GM12891 (cell line): ENCODE measurements around the gene SPG21.

ENCODE experiments used
- DNase-seq: peaks from one replicate; pipeline ENCODE4 v3.0.0; 2011; ENCODE audit warnings: low spot score; ENCODE audit not compliant: insufficient read length
- FAIRE-seq: peaks from 2 replicates; lab custom pipeline; 2011; peaks lifted over from hg19 to GRCh38; lab: Jason Lieb, UNC
- PAX5 ChIP-seq: IDR thresholded peaks from 2 replicates; pipeline ENCODE4 v1.6.1; 2011; ENCODE audit warnings: low read length, moderate library complexity, mild to moderate bottlenecking; ENCODE audit not compliant: insufficient read depth, severe bottlenecking
- POLR2A ChIP-seq: IDR thresholded peaks from 2 replicates; pipeline ENCODE4 v1.6.1; 2011; ENCODE audit warnings: low read depth, low read length, control low read depth
- POLR2AphosphoS5 ChIP-seq: IDR thresholded peaks from 2 replicates; pipeline ENCODE4 v1.6.1; 2011; ENCODE audit warnings: low read depth, low read length, control low read depth
- POU2F2 ChIP-seq: IDR thresholded peaks from 2 replicates; pipeline ENCODE4 v1.6.1; 2011; ENCODE audit warnings: low read depth, mild to moderate bottlenecking, control low read depth, low read length, moderate library complexity
- SPI1 ChIP-seq: IDR thresholded peaks from 2 replicates; pipeline ENCODE4 v1.6.1; 2011; ENCODE audit warnings: low read depth, low read length, control low read depth
- TAF1 ChIP-seq: IDR thresholded peaks from 2 replicates; pipeline ENCODE4 v1.6.1; 2011; ENCODE audit warnings: low read depth, low read length, control low read depth

Gene SPG21

DNA sequence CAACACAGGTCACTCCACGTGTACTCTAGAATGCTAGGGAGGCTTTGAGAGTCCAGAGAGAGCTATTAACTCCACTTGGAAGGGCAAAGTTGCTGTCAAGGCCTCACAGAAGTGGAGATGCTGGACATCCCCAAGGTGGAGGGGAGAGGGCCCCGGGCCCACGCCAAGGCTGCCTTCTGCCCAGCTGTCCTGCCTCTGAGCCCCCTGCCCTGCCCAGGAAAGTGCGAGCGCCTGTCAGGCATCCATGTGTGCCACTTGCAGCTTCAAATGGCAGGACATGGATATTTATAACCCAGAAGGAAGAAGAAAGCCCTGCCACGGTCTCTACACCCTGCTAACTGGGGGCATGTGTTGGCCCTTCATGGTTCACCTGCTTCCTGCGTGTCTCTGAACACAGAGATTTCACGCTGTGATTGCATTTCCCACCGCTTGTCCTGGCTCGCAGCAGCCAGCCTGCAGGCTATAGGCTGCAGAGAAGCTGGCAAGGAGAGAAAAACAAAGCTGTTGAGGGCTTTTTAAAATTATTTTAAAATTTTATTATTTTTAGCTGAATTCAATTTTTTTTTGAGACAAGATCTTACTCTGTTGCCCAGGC, 61.0 kb downstream of the SPG21 start:
- TF ChIP-seq TAF1 (no peak), POLR2AphosphoS5 (no peak), SPI1 (no peak), PAX5 (no peak), POLR2A (no peak), POU2F2 (no peak)
- DNase-seq, result no peak
- FAIRE-seq, result peak; percentile 38

DNA sequence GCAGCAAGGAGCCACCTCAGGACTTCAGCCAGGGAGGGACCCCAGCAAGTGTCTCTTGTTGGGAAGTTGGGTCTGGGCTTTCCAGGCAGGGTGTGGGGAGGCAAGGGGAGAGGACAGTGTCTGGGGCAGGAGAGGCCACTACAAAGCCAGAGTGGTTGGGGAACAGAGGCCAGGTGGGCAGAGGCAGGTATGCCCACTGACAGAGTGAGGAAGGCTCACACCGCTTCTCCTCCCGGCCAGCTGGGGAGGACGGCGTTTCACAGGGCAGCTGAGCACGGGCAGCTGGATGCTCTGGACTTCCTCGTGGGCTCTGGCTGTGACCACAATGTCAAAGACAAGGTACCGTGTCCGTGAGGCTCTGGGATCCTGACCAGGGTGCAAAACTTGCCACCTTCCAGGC, 63.1 kb downstream of the SPG21 start:
- no peak for TF ChIP-seq POU2F2
- no peak for TF ChIP-seq POLR2A
- no peak for TF ChIP-seq TAF1
- no peak for TF ChIP-seq PAX5
- FAIRE-seq, result no peak
- no peak for DNase-seq

DNA sequence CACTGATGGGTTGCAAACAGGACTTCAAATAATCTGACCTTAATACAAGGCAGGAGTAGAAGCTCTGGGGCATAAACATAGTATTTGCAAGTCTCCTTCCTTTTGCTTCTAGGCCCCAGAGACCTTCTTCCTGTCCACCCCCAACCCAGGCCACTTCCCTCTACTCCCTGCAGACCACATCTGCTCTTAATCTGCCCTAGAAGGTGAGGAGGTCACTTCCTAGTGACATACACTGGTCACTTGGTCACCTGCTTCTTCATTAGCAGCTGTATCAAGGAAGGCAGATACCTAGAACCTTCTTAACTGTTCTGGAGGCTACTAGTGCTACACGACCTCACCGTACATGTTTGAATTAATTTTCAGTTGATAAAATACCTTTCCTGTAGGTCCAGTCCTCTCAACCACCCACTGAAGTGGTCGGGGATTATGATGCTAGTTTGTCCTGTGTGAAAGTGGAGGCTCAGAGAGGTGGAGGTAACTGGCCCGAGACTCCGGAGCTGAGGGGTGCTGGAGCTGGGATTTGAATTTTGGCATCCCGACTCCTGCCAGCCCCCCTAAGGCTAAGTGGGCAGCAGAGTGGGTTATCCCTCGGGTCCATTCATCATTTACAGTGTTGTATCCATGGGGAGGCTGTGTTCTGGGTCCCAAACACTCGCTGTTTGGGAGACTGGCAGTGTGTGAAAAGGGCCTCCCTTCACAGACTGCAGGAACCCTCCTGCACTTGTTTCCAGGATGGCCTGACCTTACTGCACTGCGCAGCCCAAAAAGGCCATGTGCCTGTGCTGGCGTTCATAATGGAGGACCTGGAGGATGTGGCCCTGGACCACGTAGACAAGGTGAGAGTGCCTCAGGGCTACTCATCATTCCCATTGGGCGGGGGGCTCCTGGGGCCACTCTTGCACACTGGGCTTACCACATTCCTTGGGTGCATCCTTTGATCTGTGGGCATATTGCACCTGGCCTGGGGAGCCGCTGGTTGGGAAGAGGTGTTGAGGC, 64.1 kb downstream of the SPG21 start:
- DNase-seq (no peak), FAIRE-seq (no peak)
- TF ChIP-seq PAX5 (no peak), POU2F2 (no peak), SPI1 (no peak), POLR2AphosphoS5 (no peak), TAF1 (no peak), POLR2A (no peak)

DNA sequence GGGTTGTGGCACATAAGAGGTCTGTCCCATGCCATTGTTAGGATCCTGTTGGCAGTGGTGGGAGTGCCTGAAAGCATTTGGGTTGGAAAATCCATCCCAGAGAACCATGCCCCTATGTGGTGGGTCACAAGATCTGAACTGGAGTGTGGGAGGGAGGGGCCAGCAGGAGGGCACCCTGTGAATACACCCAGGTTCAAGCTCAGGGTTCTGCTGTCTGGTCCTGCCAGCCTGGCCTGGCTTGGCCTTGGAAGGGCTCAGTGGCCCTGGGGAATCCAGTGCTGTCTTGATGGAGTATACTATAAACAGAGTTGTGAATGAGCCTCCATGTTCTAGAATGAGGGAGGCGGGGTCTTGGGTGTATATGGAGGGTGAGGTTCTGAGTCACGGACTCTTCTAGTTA, 66.2 kb downstream of the SPG21 start:
- DNase-seq (no peak), FAIRE-seq (no peak)
- TF ChIP-seq POU2F2 (no peak), TAF1 (no peak), POLR2AphosphoS5 (no peak), PAX5 (no peak), SPI1 (no peak), POLR2A (no peak)

DNA sequence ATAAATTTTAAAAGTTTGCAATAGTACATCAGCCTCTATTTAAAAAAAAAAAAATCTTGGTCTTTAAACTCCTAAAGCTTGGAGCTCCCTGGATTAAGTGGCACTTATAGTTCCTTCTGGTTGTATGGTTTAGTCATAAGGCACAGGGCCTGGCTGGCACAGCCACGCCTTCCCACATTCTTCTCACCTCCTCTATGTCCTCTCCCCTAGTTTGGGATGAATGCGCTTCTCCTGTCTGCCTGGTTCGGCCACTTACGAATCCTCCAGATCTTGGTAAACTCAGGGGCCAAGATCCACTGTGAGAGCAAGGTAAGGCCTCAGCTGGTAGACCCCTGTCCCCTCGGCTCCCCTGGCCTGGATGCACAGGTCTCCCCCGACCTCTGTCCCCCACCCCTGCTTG, 68.0 kb downstream of the SPG21 start:
- FAIRE-seq, result no peak
- no peak for DNase-seq
- TF ChIP-seq SPI1 (no peak), POLR2A (no peak), POLR2AphosphoS5 (no peak), TAF1 (no peak)

DNA sequence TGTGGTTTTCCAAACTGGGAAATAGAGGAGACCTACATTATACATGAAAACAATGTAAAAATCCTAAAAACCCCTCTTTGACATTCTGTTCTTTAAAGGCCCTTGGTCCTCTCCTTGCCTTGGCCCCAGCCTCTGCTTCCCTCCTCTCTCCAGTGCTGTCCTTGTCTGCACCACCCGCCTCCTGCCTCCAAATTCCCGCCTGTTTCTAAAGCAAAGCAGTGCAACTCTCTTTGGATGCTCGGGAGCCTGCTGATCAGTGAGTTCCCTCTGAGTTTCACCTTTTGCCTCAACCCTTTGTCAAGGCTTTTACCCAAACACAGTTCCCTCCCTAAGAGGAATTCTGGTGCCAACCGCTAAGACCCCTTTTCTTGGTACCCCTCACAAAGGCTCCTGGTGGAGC, 70.0 kb downstream of the SPG21 start:
- FAIRE-seq (no peak), DNase-seq (no peak)
- TF ChIP-seq PAX5 (no peak), TAF1 (no peak), POLR2AphosphoS5 (no peak), POLR2A (no peak), POU2F2 (no peak), SPI1 (no peak)

DNA sequence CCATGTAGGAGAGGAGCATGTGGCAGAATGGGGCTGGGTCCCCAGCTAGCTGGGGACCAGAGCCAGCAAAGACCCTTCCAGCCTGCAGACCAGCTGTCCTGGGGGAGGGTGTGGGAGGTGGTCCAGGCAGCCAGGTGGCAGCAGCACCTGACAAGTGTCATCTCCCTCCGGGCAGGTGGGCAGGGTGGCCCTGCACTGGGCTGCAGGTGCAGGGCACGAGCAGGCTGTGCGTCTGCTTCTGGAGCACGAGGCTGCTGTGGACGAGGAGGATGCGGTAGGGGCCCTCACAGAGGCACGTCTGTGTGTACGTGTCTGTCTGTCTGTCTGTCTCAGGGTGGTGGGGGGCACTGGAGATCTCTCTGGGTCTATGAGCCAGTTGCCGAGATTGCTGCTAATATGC, 72.5 kb downstream of the SPG21 start:
- TF ChIP-seq POLR2AphosphoS5 (no peak), POLR2A (no peak), SPI1 (no peak), TAF1 (no peak), POU2F2 (no peak), PAX5 (no peak)
- FAIRE-seq (no peak), DNase-seq (no peak)

DNA sequence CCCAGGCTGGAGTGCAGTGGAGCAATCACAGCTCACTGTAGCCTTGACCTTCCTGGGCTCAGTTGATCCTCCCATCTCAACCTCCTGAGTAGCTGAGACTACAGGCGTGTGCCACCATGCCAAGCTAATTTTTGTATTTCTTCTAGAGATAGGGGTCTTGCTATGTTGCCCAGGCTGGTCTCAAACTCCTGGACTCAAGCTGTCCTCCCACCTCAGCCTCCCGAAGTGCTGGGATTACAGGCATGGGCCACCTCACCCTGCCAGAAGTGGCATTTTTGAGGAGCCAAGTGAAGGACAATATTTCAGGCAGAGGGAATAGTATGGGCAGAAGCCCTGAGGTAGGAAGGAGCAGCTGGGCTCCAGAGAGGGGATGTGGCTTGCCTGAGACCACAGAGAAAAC, 73.3 kb downstream of the SPG21 start:
- no peak for DNase-seq
- no peak for TF ChIP-seq POLR2AphosphoS5
- no peak for TF ChIP-seq PAX5
- TF ChIP-seq TAF1, result no peak
- TF ChIP-seq POLR2A, result no peak
- TF ChIP-seq SPI1, result no peak
- TF ChIP-seq POU2F2, result no peak
- no peak for FAIRE-seq

DNA sequence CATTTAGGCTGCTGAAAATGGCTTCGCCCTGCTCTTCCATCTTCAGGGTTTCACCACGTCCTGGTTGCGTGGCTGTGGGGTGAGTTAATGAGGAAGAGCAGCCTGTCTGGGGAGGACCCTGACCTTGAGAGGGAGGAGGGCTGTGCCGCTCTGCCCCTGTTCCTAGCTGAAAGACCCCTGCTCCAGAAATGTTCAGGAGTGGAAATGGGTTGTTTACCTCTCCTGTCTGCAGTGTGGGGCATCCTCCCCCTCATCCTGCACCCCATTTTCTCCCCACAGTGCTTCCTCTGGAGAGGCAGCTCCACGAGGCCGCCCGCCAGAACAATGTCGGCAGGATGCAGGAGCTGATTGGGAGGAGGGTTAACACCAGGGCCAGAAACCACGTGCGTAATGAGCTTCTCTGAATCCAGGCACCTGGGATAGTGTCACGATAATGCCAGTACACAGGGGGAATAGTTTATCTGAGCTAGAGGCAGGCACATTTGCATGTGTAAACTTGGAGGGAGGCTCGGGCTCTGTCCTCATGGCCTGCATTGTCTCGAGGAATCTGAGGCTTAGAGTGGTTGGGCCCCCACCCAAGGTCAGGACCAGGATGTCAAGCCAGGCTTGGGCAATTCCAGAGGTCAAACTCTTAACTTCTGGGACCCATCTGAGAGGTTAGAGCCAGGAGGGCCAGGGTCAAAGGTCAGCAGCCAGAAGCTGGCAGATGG, 74.0 kb downstream of the SPG21 start:
- TF ChIP-seq PAX5 (no peak), POLR2A (no peak), TAF1 (no peak), SPI1 (no peak), POLR2AphosphoS5 (no peak), POU2F2 (no peak)
- FAIRE-seq, result no peak
- DNase-seq, result no peak
